ENCODE results near the gene TRPV3. TPM values are rescaled to one million over a fixed set of nuclear protein-coding genes. Genes with fewer than 3 reads are reported as not detected.

TRPV3 gene
- total and polyA plus RNA-seq, 2 of the 13 experiments (the other 11 are each of a cell fraction or from before 2014, with no cell fraction given), result 0.90 to 1.0 TPM

- intact Hi-C loops (cut with micrococcal nuclease; ENCODE audit: unreplicated experiment) (no loop called here), in situ Hi-C loops (cut with HindIII; ENCODE audit: extremely low pct_ligation_motif_present, low pct_unique_long_range_greater_than_20kb) (no loop called here)
- H3K27ac ChIP-seq (ENCODE audit: extremely low read length, insufficient read depth, low read length), result no peak overlapping the region
- H3K79me2 ChIP-seq (ENCODE audit: insufficient read depth, low read length), result no peaks in the 10 kb centered on the region
- peaks cover 17 to 37% of the 10 kb centered on the region in 2 experiments for H3K36me3 ChIP-seq (replicated peaks in 1 of 2; ENCODE audit: control insufficient read depth in 1 of 2, insufficient read depth in 2 of 2, low read length in 2 of 2)
- CTCF ChIA-PET (ENCODE audit: low intra/inter-chr PET ratio, low total read pairs), result no interaction called here
- DNase-seq (ENCODE audit: low spot score) (no peak), ATAC-seq (no peak), FAIRE-seq (no peak)
- H3K4me2 ChIP-seq (ENCODE audit: low read depth, low read length), result no peak overlapping the region
- no peaks in the 10 kb centered on the region for H3K9me3 ChIP-seq (ENCODE audit: low read length)
- H3K4me1 ChIP-seq (ENCODE audit: insufficient read depth, low read length), result no peaks in the 10 kb centered on the region
- POLR2A ChIA-PET, result no interaction called here
- no TSS peak for BruUV-seq (replicated peaks)
- H3K9ac ChIP-seq (ENCODE audit: insufficient read depth, low read depth, low read length), result no peak overlapping the region
- TF ChIP-seq PREB (CRISPR knock-in tag; IDR thresholded peaks at IDR 0.05), result no peak
- TF ChIP-seq ZNF616 (CRISPR knock-in tag; IDR thresholded peaks at IDR 0.05; ENCODE audit: low read depth), result no peak
- no peak for TF ChIP-seq ZNF276 (CRISPR knock-in tag; IDR thresholded peaks at IDR 0.05; ENCODE audit: low read depth)
- no peak for TF ChIP-seq ZNF331 (CRISPR knock-in tag; IDR thresholded peaks at IDR 0.05)
- TF ChIP-seq, protein P1, sequence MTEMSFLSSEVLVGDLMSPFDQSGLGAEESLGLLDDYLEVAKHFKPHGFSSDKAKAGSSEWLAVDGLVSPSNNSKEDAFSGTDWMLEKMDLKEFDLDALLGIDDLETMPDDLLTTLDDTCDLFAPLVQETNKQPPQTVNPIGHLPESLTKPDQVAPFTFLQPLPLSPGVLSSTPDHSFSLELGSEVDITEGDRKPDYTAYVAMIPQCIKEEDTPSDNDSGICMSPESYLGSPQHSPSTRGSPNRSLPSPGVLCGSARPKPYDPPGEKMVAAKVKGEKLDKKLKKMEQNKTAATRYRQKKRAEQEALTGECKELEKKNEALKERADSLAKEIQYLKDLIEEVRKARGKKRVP (CRISPR knock-in tag; IDR thresholded peaks at IDR 0.05), result no peak
- TF ChIP-seq GMEB1 (CRISPR knock-in tag; IDR thresholded peaks at IDR 0.05; ENCODE audit: borderline replicate concordance), result no peak
- TF ChIP-seq MAFK (conservative IDR thresholded peaks at IDR 0.05 in 1 of 2, IDR thresholded peaks at IDR 0.05 in 1 of 2; ENCODE audit: low read length in 2 of 2), result no peak
- TF ChIP-seq ZFY (CRISPR knock-in tag; IDR thresholded peaks at IDR 0.05), result no peak
- no peak for TF ChIP-seq REXO4 (CRISPR knock-in tag; IDR thresholded peaks at IDR 0.05; ENCODE audit: borderline replicate concordance)
- TF ChIP-seq, protein P2, sequence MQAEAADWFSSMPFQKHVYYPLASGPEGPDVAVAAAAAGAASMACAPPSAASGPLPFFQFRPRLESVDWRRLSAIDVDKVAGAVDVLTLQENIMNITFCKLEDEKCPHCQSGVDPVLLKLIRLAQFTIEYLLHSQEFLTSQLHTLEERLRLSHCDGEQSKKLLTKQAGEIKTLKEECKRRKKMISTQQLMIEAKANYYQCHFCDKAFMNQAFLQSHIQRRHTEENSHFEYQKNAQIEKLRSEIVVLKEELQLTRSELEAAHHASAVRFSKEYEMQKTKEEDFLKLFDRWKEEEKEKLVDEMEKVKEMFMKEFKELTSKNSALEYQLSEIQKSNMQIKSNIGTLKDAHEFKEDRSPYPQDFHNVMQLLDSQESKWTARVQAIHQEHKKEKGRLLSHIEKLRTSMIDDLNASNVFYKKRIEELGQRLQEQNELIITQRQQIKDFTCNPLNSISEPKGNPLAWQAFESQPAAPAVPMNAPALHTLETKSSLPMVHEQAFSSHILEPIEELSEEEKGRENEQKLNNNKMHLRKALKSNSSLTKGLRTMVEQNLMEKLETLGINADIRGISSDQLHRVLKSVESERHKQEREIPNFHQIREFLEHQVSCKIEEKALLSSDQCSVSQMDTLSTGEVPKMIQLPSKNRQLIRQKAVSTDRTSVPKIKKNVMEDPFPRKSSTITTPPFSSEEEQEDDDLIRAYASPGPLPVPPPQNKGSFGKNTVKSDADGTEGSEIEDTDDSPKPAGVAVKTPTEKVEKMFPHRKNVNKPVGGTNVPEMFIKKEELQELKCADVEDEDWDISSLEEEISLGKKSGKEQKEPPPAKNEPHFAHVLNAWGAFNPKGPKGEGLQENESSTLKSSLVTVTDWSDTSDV (CRISPR knock-in tag; IDR thresholded peaks at IDR 0.05), result no peak
- TF ChIP-seq CHD2 (IDR thresholded peaks at IDR 0.05; ENCODE audit: low read depth, low read length), result no peak
- TF ChIP-seq, protein P3, sequence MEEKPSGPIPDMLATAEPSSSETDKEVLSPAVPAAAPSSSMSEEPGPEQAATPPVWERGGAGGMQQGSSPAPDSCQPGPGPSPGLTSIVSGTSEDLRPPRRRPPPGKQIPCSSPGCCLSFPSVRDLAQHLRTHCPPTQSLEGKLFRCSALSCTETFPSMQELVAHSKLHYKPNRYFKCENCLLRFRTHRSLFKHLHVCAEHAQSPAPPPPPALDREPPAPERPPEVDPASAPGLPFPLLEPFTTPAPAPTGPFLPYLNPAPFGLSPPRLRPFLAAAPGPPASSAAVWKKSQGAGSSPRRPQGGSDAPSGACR (CRISPR knock-in tag; IDR thresholded peaks at IDR 0.05), result no peak
- TF ChIP-seq SNRNP70 (IDR thresholded peaks at IDR 0.05; ENCODE audit: low read depth, low read length), result no peak
- H3K27me3 ChIP-seq (ENCODE audit: control insufficient read depth in 1 of 2, insufficient read depth in 2 of 2, low read length in 2 of 2), result no peaks in the 10 kb centered on the region
- H4K20me1 ChIP-seq (ENCODE audit: insufficient read depth, low read length), result no peaks in the 10 kb centered on the region
- no peak overlapping the region for H3K4me3 ChIP-seq (replicated peaks in 1 of 3; ENCODE audit: insufficient read depth in 1 of 3, low read depth in 2 of 3, low read length in 3 of 3)
- H2AFZ ChIP-seq (ENCODE audit: low read length), result no peak overlapping the region
- 97% methylated on average over 9 of the region's 9 CpGs for WGBS (ENCODE audit: low lambda C conversion rate)
These were observed 25.3 kb upstream of the TRPV3 start for GRCh38 chr17:3582915-3583314.
